WTC11 (cell line): ENCODE results near the gene ANKIB1.

Experiments
- CBFB ChIP-seq: sonication (generic); formaldehyde crosslinking; IDR thresholded peaks from 2 replicates; pipeline ENCODE4 v1.8.1; 2022; ENCODE audit warnings: mild to moderate bottlenecking, low read depth, missing genetic modification reagents
- ELF4 ChIP-seq: sonication (generic); formaldehyde crosslinking; IDR thresholded peaks from 2 replicates; pipeline ENCODE4 v1.8.1; 2022; ENCODE audit warnings: low read depth, mild to moderate bottlenecking, moderate library complexity, missing genetic modification reagents
- FOXJ3 ChIP-seq: sonication (generic); formaldehyde crosslinking; IDR thresholded peaks from 2 replicates; pipeline ENCODE4 v1.9.0; 2021; ENCODE audit warnings: missing genetic modification reagents, mild to moderate bottlenecking, borderline replicate concordance
- GABPB1 ChIP-seq: sonication (generic); formaldehyde crosslinking; IDR thresholded peaks from 2 replicates; pipeline ENCODE4 v1.8.1; 2023; ENCODE audit warnings: mild to moderate bottlenecking, missing genetic modification reagents
- JUN ChIP-seq: sonication (generic); formaldehyde crosslinking; IDR thresholded peaks from 2 replicates; pipeline ENCODE4 v1.8.0; 2023; ENCODE audit warnings: mild to moderate bottlenecking, missing genetic modification reagents
- NR2C2 ChIP-seq: sonication (generic); formaldehyde crosslinking; IDR thresholded peaks from 2 replicates; pipeline ENCODE4 v1.8.0; 2022; ENCODE audit warnings: mild to moderate bottlenecking, missing genetic modification reagents
- ZNF317 ChIP-seq: sonication (generic); formaldehyde crosslinking; IDR thresholded peaks from 2 replicates; pipeline ENCODE4 v1.8.1; 2023; ENCODE audit warnings: low read depth, mild to moderate bottlenecking, moderate library complexity, missing genetic modification reagents, borderline replicate concordance
- TF ChIP-seq, protein P1 (sequence below): sonication (generic); formaldehyde crosslinking; IDR thresholded peaks from 2 replicates; pipeline ENCODE4 v1.8.1; 2022; ENCODE audit warnings: mild to moderate bottlenecking, moderate library complexity, missing genetic modification reagents
- TF ChIP-seq, protein P2 (sequence below): sonication (generic); formaldehyde crosslinking; IDR thresholded peaks from 2 replicates; pipeline ENCODE4 v1.8.0; 2022; ENCODE audit warnings: mild to moderate bottlenecking, missing genetic modification reagents
- TF ChIP-seq, protein P3 (sequence below): fragments of 200-600 bp; IDR thresholded peaks from 2 replicates; pipeline ENCODE4 v1.8.0; 2022; ENCODE audit warnings: antibody characterized with exemption
- TF ChIP-seq, protein P4 (sequence below): sonication (generic); formaldehyde crosslinking; IDR thresholded peaks from 2 replicates; pipeline ENCODE4 v1.8.1; 2023; ENCODE audit warnings: mild to moderate bottlenecking, missing genetic modification reagents, moderate library complexity
- TF ChIP-seq, protein P5 (sequence below): sonication (generic); formaldehyde crosslinking; IDR thresholded peaks from 2 replicates; pipeline ENCODE4 v1.8.1; 2022; ENCODE audit warnings: mild to moderate bottlenecking, missing genetic modification reagents, moderate library complexity, borderline replicate concordance
- TF ChIP-seq, protein P6 (sequence below): sonication (generic); formaldehyde crosslinking; IDR thresholded peaks from 2 replicates; pipeline ENCODE4 v1.8.1; 2023; ENCODE audit warnings: mild to moderate bottlenecking, missing genetic modification reagents, moderate library complexity
- TF ChIP-seq, protein P7 (sequence below): sonication (generic); formaldehyde crosslinking; conservative IDR thresholded peaks from 2 replicates; pipeline ENCODE4 v1.8.1; 2022; ENCODE audit warnings: mild to moderate bottlenecking, missing genetic modification reagents

DNA sequence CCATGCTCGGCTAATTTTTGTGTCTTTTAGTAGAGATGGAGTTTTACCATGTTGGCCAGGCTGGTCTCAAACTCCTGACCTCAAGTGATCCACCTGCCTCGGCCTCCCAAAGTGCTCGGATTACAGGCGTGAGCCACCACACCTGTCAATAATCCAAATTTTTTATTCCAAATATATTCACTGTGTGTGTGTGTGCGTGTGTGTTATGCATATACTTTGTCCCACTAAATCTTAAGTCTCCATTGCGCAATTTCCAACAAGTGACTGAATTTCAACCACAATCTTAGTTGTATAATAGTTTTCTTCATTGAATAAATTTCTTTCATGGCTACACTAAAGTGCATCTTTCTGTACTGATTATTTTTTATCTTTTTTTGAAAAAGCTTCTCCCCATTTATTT, 2.8 kb upstream of the ANKIB1 start:
- TF ChIP-seq FOXJ3 (no peak), ELF4 (CRISPR knock-in tag) (no peak), JUN (CRISPR knock-in tag) (no peak), CBFB (CRISPR knock-in tag) (no peak), ZNF317 (no peak), NR2C2 (CRISPR knock-in tag) (no peak), GABPB1 (CRISPR knock-in tag) (no peak)
- TF ChIP-seq, protein P1, sequence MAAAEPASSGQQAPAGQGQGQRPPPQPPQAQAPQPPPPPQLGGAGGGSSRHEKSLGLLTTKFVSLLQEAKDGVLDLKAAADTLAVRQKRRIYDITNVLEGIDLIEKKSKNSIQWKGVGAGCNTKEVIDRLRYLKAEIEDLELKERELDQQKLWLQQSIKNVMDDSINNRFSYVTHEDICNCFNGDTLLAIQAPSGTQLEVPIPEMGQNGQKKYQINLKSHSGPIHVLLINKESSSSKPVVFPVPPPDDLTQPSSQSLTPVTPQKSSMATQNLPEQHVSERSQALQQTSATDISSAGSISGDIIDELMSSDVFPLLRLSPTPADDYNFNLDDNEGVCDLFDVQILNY (CRISPR knock-in tag), result no peak
- TF ChIP-seq, protein P2, sequence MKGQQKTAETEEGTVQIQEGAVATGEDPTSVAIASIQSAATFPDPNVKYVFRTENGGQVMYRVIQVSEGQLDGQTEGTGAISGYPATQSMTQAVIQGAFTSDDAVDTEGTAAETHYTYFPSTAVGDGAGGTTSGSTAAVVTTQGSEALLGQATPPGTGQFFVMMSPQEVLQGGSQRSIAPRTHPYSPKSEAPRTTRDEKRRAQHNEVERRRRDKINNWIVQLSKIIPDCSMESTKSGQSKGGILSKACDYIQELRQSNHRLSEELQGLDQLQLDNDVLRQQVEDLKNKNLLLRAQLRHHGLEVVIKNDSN (CRISPR knock-in tag), result no peak
- TF ChIP-seq, protein P3, sequence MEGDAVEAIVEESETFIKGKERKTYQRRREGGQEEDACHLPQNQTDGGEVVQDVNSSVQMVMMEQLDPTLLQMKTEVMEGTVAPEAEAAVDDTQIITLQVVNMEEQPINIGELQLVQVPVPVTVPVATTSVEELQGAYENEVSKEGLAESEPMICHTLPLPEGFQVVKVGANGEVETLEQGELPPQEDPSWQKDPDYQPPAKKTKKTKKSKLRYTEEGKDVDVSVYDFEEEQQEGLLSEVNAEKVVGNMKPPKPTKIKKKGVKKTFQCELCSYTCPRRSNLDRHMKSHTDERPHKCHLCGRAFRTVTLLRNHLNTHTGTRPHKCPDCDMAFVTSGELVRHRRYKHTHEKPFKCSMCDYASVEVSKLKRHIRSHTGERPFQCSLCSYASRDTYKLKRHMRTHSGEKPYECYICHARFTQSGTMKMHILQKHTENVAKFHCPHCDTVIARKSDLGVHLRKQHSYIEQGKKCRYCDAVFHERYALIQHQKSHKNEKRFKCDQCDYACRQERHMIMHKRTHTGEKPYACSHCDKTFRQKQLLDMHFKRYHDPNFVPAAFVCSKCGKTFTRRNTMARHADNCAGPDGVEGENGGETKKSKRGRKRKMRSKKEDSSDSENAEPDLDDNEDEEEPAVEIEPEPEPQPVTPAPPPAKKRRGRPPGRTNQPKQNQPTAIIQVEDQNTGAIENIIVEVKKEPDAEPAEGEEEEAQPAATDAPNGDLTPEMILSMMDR, result no peak
- TF ChIP-seq, protein P4, sequence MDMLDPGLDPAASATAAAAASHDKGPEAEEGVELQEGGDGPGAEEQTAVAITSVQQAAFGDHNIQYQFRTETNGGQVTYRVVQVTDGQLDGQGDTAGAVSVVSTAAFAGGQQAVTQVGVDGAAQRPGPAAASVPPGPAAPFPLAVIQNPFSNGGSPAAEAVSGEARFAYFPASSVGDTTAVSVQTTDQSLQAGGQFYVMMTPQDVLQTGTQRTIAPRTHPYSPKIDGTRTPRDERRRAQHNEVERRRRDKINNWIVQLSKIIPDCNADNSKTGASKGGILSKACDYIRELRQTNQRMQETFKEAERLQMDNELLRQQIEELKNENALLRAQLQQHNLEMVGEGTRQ (CRISPR knock-in tag), result no peak
- TF ChIP-seq, protein P5, sequence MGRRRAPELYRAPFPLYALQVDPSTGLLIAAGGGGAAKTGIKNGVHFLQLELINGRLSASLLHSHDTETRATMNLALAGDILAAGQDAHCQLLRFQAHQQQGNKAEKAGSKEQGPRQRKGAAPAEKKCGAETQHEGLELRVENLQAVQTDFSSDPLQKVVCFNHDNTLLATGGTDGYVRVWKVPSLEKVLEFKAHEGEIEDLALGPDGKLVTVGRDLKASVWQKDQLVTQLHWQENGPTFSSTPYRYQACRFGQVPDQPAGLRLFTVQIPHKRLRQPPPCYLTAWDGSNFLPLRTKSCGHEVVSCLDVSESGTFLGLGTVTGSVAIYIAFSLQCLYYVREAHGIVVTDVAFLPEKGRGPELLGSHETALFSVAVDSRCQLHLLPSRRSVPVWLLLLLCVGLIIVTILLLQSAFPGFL (CRISPR knock-in tag), result no peak
- TF ChIP-seq, protein P6, sequence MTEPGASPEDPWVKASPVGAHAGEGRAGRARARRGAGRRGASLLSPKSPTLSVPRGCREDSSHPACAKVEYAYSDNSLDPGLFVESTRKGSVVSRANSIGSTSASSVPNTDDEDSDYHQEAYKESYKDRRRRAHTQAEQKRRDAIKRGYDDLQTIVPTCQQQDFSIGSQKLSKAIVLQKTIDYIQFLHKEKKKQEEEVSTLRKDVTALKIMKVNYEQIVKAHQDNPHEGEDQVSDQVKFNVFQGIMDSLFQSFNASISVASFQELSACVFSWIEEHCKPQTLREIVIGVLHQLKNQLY (CRISPR knock-in tag), result no peak
- TF ChIP-seq, protein P7, sequence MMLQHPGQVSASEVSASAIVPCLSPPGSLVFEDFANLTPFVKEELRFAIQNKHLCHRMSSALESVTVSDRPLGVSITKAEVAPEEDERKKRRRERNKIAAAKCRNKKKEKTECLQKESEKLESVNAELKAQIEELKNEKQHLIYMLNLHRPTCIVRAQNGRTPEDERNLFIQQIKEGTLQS (CRISPR knock-in tag), result no peak
